IPS DF 4.7 (cell line): ENCODE data around the gene MPO.

Source experiments
- DNase-seq: peaks from one replicate; pipeline ENCODE4 v3.0.0-alpha.2; 2013; ENCODE audit warnings: low spot score; ENCODE audit errors: extremely low read depth

The MPO gene

DNA sequence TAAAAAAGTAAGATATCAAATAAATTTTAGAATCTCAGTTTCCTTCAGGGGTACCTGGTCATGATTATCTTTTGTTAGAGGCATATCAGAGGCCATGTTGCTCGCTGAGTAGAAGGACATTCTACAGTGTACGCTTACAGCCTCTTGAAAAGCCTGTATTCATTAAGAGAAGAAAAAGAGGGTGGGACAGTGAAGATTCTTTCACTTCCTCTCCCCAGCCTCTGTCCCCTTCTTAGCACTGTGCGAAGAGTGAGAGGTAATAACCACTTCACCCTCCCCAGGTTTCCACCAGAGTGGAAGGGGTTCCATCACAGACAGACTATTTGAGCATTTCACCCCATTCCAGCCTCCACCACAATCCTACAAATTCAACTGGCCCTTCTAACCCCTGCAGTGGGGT, 47.2 kb downstream of the MPO start:
- DNase-seq, result no peak

DNA sequence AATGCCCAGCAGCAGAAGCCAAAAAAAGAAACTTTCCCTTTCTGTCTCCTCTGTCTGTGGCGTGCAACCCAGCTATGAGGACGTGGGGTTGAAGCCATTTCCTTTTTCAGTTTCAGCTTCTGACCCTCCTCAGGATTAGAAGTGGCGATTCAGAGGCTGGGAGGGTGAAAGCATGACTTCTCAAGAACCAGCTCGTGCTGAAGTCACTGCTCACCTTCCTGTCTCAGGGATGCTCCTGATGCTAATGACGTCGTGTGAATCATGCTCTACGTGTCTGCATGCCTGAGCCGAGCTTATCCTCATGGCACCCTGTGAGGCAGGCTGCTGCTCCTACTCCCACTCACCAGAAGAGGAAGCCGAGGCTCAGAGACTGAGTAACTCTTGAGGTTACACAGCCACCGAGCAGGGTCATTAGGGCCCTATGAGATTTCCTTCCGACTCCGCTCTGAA, 48.0 kb downstream of the MPO start:
- no peak for DNase-seq

DNA sequence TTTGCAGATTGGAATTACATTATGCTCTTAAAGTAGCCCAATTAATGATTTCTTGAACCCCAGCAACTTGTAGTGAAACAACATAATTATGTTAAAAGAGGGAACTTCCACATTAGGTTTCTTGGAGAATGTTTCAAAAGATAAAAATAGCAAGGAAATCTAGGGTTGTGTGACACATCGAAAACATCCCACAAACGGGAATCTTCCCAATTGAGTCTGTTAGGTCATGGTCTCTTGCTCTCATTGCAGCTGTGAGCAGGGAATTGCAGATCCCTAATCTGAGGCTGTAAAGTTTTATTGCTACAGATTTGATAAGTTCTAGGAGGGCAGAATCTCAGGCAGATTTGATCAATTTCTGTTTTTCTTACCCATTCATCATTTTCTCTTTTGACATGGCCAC, 49.1 kb downstream of the MPO start:
- DNase-seq, result no peak

DNA sequence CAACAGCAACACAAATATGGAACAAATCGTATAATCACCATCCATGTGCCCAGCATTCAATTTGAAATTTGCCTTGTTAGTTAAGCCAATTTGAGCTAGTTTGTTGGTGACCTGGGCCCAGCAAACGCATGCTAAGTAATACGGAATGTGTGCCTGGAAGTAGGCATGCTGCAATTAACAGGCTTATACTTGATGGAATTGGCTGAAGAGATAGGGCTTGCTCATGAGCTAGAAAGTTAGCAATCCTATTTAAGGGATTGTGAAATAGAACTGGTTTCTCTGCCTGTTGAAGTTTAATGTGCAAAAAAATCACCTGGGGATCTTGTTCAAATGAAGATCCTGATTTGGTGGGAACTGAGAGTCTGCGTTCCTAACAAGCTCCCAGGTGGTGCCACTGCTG, 50.9 kb downstream of the MPO start:
- DNase-seq, result no peak

DNA sequence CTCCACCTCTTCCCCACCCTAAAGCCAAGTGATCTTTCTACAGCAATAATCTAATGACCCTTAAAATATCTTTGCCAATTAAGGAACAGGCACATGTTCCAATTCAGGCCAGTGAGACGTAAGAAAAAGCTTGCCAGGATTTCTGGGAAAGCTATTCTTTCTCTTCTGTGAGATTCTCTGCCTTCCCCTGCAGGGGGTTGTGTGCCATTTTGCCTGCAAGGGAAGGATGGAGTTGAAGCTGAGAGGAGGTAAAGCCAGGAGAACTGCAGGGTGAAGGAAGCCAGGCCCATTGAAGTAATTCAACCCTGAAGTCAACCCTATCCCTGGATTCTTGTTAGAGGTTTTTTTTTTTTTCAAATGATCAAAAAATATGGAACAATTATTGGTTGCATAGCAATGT, 51.4 kb downstream of the MPO start:
- no peak for DNase-seq

DNA sequence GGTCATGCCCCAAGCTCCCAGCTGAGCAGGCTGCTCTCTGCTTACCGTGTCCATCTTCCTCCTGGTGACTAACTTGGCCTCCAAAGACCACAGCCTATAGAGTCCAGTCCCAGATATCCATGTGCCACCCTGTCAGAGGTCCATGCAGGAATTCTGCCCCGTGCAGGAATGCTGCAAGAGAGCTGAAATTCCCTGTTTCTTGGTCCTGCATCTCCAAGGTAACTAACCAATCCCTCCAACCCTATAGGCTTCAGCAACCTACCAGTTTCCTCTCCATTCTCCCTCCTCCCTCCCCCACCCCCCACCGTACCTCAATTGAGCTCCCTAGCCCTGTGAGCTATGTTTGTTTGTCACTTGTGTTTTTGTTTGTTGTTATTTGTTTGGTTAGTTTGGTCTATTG, 52.1 kb downstream of the MPO start:
- DNase-seq, result no peak

DNA sequence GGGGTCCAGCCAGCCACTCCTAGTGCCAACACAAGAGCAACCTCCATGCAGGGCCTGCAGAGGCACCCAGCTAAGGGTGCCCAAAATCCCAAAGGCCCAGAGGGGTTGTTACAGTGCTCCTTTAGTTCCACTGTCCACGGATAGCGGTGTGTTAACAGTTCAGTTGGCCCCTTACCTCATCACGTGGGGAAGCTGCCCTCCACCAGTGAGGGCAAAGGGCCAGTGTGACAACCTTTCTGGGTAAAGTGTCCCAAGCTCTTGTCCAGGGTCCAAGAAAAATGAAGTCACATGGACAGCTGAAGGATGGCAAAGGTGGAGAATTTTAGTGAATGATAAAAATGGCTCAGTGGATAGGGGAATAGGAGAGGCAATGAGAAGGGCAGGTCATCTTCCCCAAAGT, 53.0 kb downstream of the MPO start:
- DNase-seq, result no peak

DNA sequence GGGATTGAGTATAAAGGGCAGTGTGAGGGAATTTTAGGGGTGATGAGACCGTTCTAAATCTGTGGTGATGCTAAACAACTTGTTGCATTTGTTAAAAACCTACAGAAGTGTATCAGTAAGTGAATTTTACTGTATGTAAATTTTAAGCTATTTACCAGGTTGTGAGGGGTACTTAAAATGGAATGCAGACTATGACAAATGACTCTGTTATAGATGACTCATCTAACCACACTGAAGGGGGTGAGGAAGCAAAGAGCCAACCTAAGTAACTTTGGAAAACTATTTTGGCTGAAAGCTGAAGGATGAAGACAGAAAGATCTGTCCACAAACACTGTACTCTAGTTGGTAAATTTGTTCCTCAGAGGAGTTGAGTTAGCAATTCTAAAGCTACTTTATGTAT, 56.4 kb downstream of the MPO start:
- DNase-seq, result no peak
